GM13977 (cell line): ENCODE results near the gene AGO4.
"Not testable (repeated sequence)": the region's sequence is repeated elsewhere in the genome, so short reads cannot be mapped to it uniquely, and the experiment has no call there.

Experiments used
- DNase-seq: peaks from one replicate; pipeline ENCODE4 v3.0.0; 2012; ENCODE audit warnings: low spot score
- in situ Hi-C: fragments of 300-500 bp; cut with MboI; formaldehyde crosslinking; loops from one replicate; pipeline ENCODE4 v1.12.0; 2022; ENCODE audit warnings: low sequenced_read_pairs, low pct_unique_long_range_greater_than_20kb, mixed read lengths, inconsistent platforms; ENCODE audit not compliant: unreplicated experiment
- TF ChIP-seq, protein P1 (sequence below): IDR thresholded peaks from 2 replicates; pipeline ENCODE4 v1.5.1; 2012; ENCODE audit warnings: mild to moderate bottlenecking, control low read depth; ENCODE audit not compliant: insufficient read depth; ENCODE audit errors: extremely low read depth, missing control alignments

The AGO4 gene

GRCh38 chr1:35797380-35797779, 10.4 kb upstream of the AGO4 start:
- in situ Hi-C loops: no loop called here
- TF ChIP-seq, protein P1, sequence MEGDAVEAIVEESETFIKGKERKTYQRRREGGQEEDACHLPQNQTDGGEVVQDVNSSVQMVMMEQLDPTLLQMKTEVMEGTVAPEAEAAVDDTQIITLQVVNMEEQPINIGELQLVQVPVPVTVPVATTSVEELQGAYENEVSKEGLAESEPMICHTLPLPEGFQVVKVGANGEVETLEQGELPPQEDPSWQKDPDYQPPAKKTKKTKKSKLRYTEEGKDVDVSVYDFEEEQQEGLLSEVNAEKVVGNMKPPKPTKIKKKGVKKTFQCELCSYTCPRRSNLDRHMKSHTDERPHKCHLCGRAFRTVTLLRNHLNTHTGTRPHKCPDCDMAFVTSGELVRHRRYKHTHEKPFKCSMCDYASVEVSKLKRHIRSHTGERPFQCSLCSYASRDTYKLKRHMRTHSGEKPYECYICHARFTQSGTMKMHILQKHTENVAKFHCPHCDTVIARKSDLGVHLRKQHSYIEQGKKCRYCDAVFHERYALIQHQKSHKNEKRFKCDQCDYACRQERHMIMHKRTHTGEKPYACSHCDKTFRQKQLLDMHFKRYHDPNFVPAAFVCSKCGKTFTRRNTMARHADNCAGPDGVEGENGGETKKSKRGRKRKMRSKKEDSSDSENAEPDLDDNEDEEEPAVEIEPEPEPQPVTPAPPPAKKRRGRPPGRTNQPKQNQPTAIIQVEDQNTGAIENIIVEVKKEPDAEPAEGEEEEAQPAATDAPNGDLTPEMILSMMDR: no peak
- DNase-seq: no peak

GRCh38 chr1:35798019-35798418, 9.8 kb upstream of the AGO4 start:
- peak; percentile 24 for DNase-seq
- in situ Hi-C loops: not testable (repeated sequence)

DNA sequence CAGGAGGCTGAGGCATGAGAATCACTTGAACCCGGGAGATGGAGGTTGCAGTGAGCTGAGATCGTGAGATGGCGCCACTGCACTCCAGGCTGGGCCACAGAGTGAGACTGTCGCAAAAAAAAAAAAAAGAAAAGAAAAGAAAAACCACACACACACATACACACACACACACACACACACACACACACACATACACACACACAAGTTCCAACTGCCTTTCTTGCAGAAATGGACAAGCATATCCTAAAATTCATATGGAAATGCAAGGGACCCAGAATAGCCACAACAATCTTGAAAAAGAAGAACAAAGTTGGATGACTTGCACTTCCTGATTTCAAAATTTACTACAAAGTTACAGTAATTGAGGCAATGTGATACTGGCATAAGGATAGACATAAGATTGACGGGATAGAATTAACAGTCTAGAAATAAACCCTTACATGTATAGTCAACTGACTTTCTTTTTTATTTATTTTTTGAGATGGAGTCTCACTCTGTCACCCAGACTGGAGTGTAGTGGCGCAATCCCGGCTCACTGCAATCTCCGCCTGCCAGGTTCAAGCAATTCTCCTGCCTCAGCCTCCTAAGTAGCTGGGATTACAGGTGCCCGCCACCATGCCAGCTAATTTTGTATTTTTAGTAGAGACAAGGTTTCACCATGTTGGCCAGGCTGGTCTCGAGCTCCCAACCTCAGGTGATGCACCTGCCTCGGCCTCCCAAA, 7.5 kb upstream of the AGO4 start:
- DNase-seq, in situ Hi-C loops: not testable (repeated sequence)

DNA sequence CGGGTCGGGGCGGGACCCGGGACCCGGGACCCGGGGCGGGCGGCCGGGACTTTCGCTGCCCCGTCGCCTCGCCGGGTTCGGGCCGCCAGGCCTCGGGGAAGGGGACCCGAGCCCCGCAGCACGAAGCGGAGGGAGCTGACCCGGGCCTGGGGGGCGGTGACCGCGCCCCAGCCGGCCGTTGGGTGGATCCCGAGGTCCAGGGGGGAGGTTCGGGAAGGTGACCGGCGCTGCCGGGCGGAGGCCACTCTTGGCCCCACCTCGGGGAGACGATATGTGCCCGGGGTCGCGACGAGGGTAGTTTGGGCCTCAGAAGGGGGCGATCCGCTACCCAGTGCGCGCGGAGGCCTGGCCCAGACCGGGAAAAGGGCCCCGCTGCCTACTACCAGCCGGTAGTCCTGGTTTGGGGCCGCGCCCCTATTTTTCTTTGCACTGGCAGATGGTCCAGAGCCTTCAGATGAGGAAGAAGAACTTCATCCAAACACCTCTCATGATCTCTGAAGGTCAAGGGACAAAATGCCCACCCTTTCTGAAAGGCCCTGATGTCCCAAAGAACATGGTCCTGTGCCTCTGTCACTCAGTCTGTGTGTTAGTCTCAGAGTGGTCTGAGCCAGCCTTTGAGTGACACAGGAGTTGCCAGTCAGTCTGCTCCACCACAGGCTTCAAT, 766 bp downstream of the AGO4 start:
- peak; percentile 30 for DNase-seq
- TF ChIP-seq, protein P1: no peak

DNA sequence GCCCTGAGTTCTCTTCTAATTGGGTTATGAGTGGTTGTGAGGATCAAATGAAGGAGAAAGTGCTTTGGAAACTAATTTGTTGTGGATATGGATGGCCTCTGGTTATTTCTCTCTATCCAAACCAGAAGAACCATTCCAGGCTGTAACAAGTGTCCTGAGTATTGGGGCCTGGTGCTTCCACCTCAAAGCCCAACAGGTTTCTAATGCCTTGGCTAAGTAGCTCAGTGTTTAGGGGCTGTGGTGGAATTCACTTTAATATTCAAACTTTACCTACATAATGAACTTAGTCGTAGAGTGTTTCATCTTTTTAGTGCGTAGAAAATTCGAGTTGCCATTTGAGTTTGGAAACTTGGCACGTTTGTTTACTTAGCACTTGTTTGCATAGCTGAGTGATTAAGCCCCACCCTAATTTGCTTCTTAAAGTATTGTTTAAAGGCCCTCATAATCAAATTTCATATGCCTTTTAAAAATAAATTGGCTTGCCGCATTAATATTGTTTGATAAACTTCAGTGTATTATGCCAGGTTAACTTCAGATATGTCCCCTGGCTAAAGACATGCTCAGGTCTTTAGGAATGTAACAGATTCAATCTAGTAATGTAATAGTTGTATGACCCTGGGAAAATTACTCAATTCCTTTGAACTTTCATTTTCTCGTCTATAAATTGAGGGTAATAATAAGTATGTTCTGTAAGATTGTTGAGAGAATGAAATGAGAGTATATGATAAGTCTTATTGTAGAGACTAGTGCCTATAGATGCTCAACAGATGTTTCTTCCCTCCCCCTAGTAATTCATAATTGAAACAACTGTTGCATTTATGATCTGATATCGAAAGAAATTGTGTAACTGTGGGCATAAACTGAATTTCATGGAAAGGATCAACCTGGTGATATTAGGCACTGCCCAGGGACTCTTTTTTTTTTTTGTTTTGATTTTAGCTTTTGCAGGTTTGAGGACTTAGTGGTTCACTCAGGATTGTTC, 1.6 kb downstream of the AGO4 start:
- TF ChIP-seq, protein P1: no peak
- DNase-seq: no peak
- in situ Hi-C loops: no loop called here

More for the DNA sequence above, 766 bp downstream of the AGO4 start:
- in situ Hi-C loops: no loop called here

GRCh38 chr1:35810096-35810881, 2.5 kb downstream of the AGO4 start:
- TF ChIP-seq, protein P1: no peak
- no peak for DNase-seq
- in situ Hi-C loops: no loop called here

DNA sequence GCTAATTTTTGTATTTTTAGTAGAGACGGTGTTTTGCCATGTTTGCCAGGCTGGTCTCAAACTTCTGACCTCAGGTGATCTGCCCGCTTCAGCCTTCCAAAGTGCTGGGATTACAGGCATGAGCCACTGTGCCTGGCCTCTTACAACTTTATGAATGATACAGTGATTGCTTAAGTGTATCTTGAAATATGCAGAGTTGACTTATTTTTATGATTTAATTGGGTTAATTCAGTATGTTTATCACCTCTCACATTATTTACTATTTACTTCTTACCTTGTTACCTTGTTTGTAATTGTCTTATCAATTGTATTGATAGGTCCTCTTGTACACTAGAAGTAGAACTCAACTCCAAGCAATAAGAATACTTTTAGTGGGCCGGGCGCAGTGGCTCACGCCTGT, 4.9 kb downstream of the AGO4 start:
- in situ Hi-C loops, DNase-seq: not testable (repeated sequence)
